IMR-90 (cell line): ENCODE measurements around the gene MYL4. TPM values are rescaled to one million over a fixed set of nuclear protein-coding genes. Genes with fewer than 3 reads are reported as not detected.
A peak's percentile ranks its signal among the peaks of the same experiment; 100 is the strongest.

ENCODE experiments used
- ATAC-seq: fragments of 200-7000 bp; cut with Tn5 transposase; 2 replicates; pipeline ENCODE4 v1.9.1; 2020; ENCODE audit warnings: low read depth, mild to moderate bottlenecking, moderate library complexity
- BruUV-seq: library from RNA; stranded (reverse); fragments of 400-500 nt; replicated peaks from 2 replicates; lab custom pipeline; 2021; lab: Mats Ljungman, UMichigan
- CTCF ChIA-PET: fragments of 300-600 bp; formaldehyde crosslinking; extraction: SDS; loops from one replicate; lab custom pipeline; 2021; ENCODE audit warnings: antibody characterized with exemption; lab: Yijun Ruan, JAX
- POLR2A ChIA-PET: fragments of 300-600 bp; sonication (Branson Sonifier 250); formaldehyde crosslinking; loops from one replicate; lab custom pipeline; 2022; ENCODE audit warnings: antibody characterized with exemption; ENCODE audit not compliant: unreplicated experiment; lab: Charles Lee
- DNase-seq: peaks from one replicate; pipeline ENCODE4 v3.0.0; 2013
- H2AFZ ChIP-seq: replicated peaks from 2 replicates; pipeline ENCODE3; 2013; ENCODE audit warnings: low read length, mild to moderate bottlenecking; ENCODE audit not compliant: poor library complexity
- H2AK5ac ChIP-seq: 2 replicates; pipeline ENCODE4 v1.6.1; 2013; ENCODE audit warnings: low read depth, low read length, inconsistent platforms
- H2AK9ac ChIP-seq: replicated peaks from 2 replicates; pipeline ENCODE3; 2013; ENCODE audit warnings: mild to moderate bottlenecking, low read depth, low read length, moderate library complexity; ENCODE audit not compliant: poor library complexity
- H2BK120ac ChIP-seq: 2 replicates; pipeline ENCODE4 v1.6.1; 2013; ENCODE audit warnings: low read depth, low read length, inconsistent platforms
- H2BK15ac ChIP-seq: 3 replicates; pipeline ENCODE4 v1.6.1; 2013; ENCODE audit warnings: low read depth, low read length, inconsistent platforms
- H2BK20ac ChIP-seq: 2 replicates; pipeline ENCODE4 v1.6.1; 2013; ENCODE audit warnings: low read depth, mild to moderate bottlenecking, inconsistent platforms, low read length, moderate library complexity
- H2BK5ac ChIP-seq: 2 replicates; pipeline ENCODE4 v1.6.1; 2013; ENCODE audit warnings: mild to moderate bottlenecking, low read depth, low read length, inconsistent platforms; ENCODE audit not compliant: poor library complexity, severe bottlenecking
- H3K14ac ChIP-seq: replicated peaks from 2 replicates; pipeline ENCODE4 v1.6.1; 2013; ENCODE audit warnings: low read depth, low read length, inconsistent platforms
- H3K18ac ChIP-seq: 2 replicates; pipeline ENCODE4 v1.6.1; 2013; ENCODE audit warnings: low read depth, low read length, control low read depth
- H3K23ac ChIP-seq: 2 replicates; pipeline ENCODE4 v1.6.1; 2013; ENCODE audit warnings: low read depth, low read length, inconsistent platforms
- H3K27ac ChIP-seq: 2 replicates; pipeline ENCODE4 v1.5.1; 2013; ENCODE audit warnings: mild to moderate bottlenecking, control low read depth, low read length; ENCODE audit not compliant: insufficient read depth
- H3K27me3 ChIP-seq: 2 replicates; pipeline ENCODE4 v1.6.1; 2013; ENCODE audit warnings: low read length; ENCODE audit not compliant: control insufficient read depth, insufficient read depth
- H3K36me3 ChIP-seq: 2 replicates; pipeline ENCODE4 v1.6.1; 2013; ENCODE audit warnings: low read length, mixed read lengths; ENCODE audit not compliant: control insufficient read depth, insufficient read depth
- H3K4ac ChIP-seq: 2 replicates; pipeline ENCODE4 v1.6.1; 2013; ENCODE audit warnings: low read depth, low read length, inconsistent platforms
- H3K4me1 ChIP-seq: 2 replicates; pipeline ENCODE4 v1.6.1; 2013; ENCODE audit warnings: low read length, mixed read lengths; ENCODE audit not compliant: control insufficient read depth, insufficient read depth
- H3K4me2 ChIP-seq: 2 replicates; pipeline ENCODE4 v1.6.1; 2013; ENCODE audit warnings: low read depth, mild to moderate bottlenecking, control low read depth, low read length, moderate library complexity
- H3K4me3 ChIP-seq: 2 replicates; pipeline ENCODE4 v1.5.1; 2013; ENCODE audit warnings: low read depth, mild to moderate bottlenecking, control low read depth, low read length, moderate library complexity; ENCODE audit not compliant: insufficient read depth
- H3K56ac ChIP-seq: 2 replicates; pipeline ENCODE4 v1.6.1; 2013; ENCODE audit warnings: low read length, inconsistent platforms; ENCODE audit not compliant: insufficient read depth; ENCODE audit errors: extremely low read depth
- H3K79me1 ChIP-seq, 2 experiments: 2 replicates each; pipeline ENCODE4 v1.6.1; 2013; ENCODE audit warnings: low read length in 2 of 2, inconsistent platforms in 1 of 2, low read depth in 1 of 2
- H3K9ac ChIP-seq: 2 replicates; pipeline ENCODE4 v1.6.1; 2013; ENCODE audit warnings: low read depth, low read length, control low read depth
- H3K9me1 ChIP-seq: 2 replicates; pipeline ENCODE4 v1.6.1; 2013; ENCODE audit warnings: low read length, inconsistent platforms; ENCODE audit not compliant: insufficient read depth
- H3K9me3 ChIP-seq: 2 replicates; pipeline ENCODE4 v1.6.1; 2013; ENCODE audit warnings: low read length; ENCODE audit not compliant: control insufficient read depth, insufficient read depth
- H4K20me1 ChIP-seq: 2 replicates; pipeline ENCODE4 v1.6.1; 2013; ENCODE audit warnings: low read length, inconsistent platforms; ENCODE audit not compliant: insufficient read depth
- H4K5ac ChIP-seq: 2 replicates; pipeline ENCODE4 v1.6.1; 2013; ENCODE audit warnings: mild to moderate bottlenecking, low read depth, low read length, control low read depth
- H4K8ac ChIP-seq, 2 experiments: 2 replicates each; pipeline ENCODE4 v1.6.1; 2013; ENCODE audit warnings: low read depth in 2 of 2, low read length in 2 of 2, control low read depth in 1 of 2, inconsistent platforms in 1 of 2
- H4K91ac ChIP-seq: 2 replicates; pipeline ENCODE4 v1.6.1; 2013; ENCODE audit warnings: low read depth, low read length, inconsistent platforms; ENCODE audit not compliant: insufficient read depth
- BHLHE40 ChIP-seq: fragments of 150-350 bp; IDR thresholded peaks from 2 replicates; pipeline ENCODE4 v1.6.1; 2016; ENCODE audit warnings: mild to moderate bottlenecking, low read depth, low read length
- CEBPB ChIP-seq: IDR thresholded peaks from 2 replicates; pipeline ENCODE4 v1.6.1; 2012; ENCODE audit warnings: low read depth, low read length, improper control_type of control experiment
- CTCF ChIP-seq: conservative IDR thresholded peaks from 2 replicates; pipeline ENCODE4 v1.5.1; 2012; ENCODE audit warnings: mild to moderate bottlenecking, low read depth, low read length, improper control_type of control experiment
- ELK1 ChIP-seq: fragments of 150-350 bp; IDR thresholded peaks from 2 replicates; pipeline ENCODE4 v1.6.1; 2016; ENCODE audit warnings: low read depth, mild to moderate bottlenecking, low read length, moderate library complexity, borderline replicate concordance
- FOS ChIP-seq: fragments of 150-350 bp; IDR thresholded peaks from 2 replicates; pipeline ENCODE4 v1.6.1; 2016; ENCODE audit warnings: low read depth, low read length
- MAFK ChIP-seq: IDR thresholded peaks from 2 replicates; pipeline ENCODE4 v1.6.1; 2012; ENCODE audit warnings: low read depth, low read length, improper control_type of control experiment
- MAZ ChIP-seq: IDR thresholded peaks from 2 replicates; pipeline ENCODE4 v1.6.1; 2012; ENCODE audit warnings: low read depth, mild to moderate bottlenecking, low read length, improper control_type of control experiment, moderate library complexity, borderline replicate concordance
- NFE2L2 ChIP-seq: fragments of 150-350 bp; IDR thresholded peaks from 2 replicates; pipeline ENCODE4 v1.6.1; 2016; ENCODE audit warnings: low read depth, mild to moderate bottlenecking, low read length
- RAD21 ChIP-seq: IDR thresholded peaks from 2 replicates; pipeline ENCODE4 v1.6.1; 2012; ENCODE audit warnings: low read length, improper control_type of control experiment
- RCOR1 ChIP-seq: IDR thresholded peaks from 2 replicates; pipeline ENCODE4 v1.6.1; 2012; ENCODE audit warnings: mild to moderate bottlenecking, low read length, improper control_type of control experiment; ENCODE audit not compliant: insufficient replicate concordance
- RFX5 ChIP-seq: IDR thresholded peaks from 2 replicates; pipeline ENCODE4 v1.8.0; 2012; ENCODE audit warnings: low read depth, mild to moderate bottlenecking, low read length, moderate library complexity
- SMC3 ChIP-seq: fragments of 150-350 bp; IDR thresholded peaks from 2 replicates; pipeline ENCODE4 v1.6.1; 2016; ENCODE audit warnings: low read depth, mild to moderate bottlenecking, antibody characterized with exemption, low read length, moderate library complexity
- USF2 ChIP-seq: fragments of 150-350 bp; IDR thresholded peaks from 2 replicates; pipeline ENCODE4 v1.6.1; 2017; ENCODE audit warnings: mild to moderate bottlenecking, antibody characterized with exemption, low read length, low read depth
- WGBS, 2 experiments: methylation state at CpG; one replicate each; pipeline versions ENCODE4 v1.1.5 to v1.1.7; 2013; ENCODE audit warnings: missing lambda C conversion rate in 2 of 2; ENCODE audit not compliant: insufficient read length in 1 of 2; ENCODE audit errors: extremely low coverage in 2 of 2; 5-methylcytosine and 5-hydroxymethylcytosine counted together
- dilution Hi-C: fragments of 300-500 bp; cut with HindIII; formaldehyde crosslinking; loops from one replicate; pipeline ENCODE4 v1.14.3; 2018; ENCODE audit warnings: low sequenced_read_pairs; ENCODE audit not compliant: unreplicated experiment
- in situ Hi-C: fragments of 300-500 bp; cut with MboI; formaldehyde crosslinking; loops from 3 replicates; pipeline ENCODE4 v1.14.3; 2019; ENCODE audit warnings: low sequenced_read_pairs, inconsistent platforms, mixed read lengths
- intact Hi-C: fragments of 100-400 bp; cut with micrococcal nuclease; formaldehyde crosslinking; loops from 2 replicates; pipeline ENCODE4 v1.10.0; 2022
- polyA plus RNA-seq, 3 experiments: library from polyadenylated mRNA; depleted of rRNA; stranded (reverse); fragments of >200 nt; gene quantifications; 2 replicates each; pipeline ENCODE4 v1.2.3, GENCODE V29; 2012; ENCODE audit warnings: low replicate concordance in 1 of 3
- total RNA-seq: library from RNA; depleted of rRNA; stranded (reverse); fragments of >200 nt; gene quantifications from 2 replicates; pipeline ENCODE4 v1.2.3, GENCODE V29; 2012

MYL4 gene
- total and polyA plus RNA-seq, 2 of the 4 experiments (the other 2 are of a cell fraction), result not detected

GRCh38 chr17:47238321-47239010 is 29.3 kb downstream of the MYL4 start:
- Histone ChIP-seq H3K4me3 (no peak overlapping the region), H3K14ac (no peak overlapping the region), H3K56ac (no peak overlapping the region), H3K4me1 (peaks cover 9% of the 10 kb centered on the region), H3K27me3 (no peaks in the 10 kb centered on the region), H3K27ac (no peak overlapping the region; the same call in 1 of the 2 replicates), H2AK9ac (no peak overlapping the region), H4K8ac (peak overlapping the region in 1 of 2 experiments; percentile 89; a peak in 1 of 4 replicates), H3K9me1 (peaks cover 13% of the 10 kb centered on the region), H4K91ac (peak overlapping the region; percentile 39; the same call in 1 of the 2 replicates), H4K20me1 (no peaks in the 10 kb centered on the region), H3K9me3 (no peaks in the 10 kb centered on the region; the same call in 1 of the 2 replicates), H3K9ac (no peak overlapping the region), H3K23ac (no peak overlapping the region), H2AFZ (no peak overlapping the region), H3K18ac (no peak overlapping the region; the same call in 1 of the 2 replicates), H2BK20ac (no peak overlapping the region), H3K79me1 (no peaks in the 10 kb centered on the region), H2BK15ac (peak overlapping the region; percentile 96; the same call in 2 of the 3 replicates), H3K36me3 (no peaks in the 10 kb centered on the region), H3K4me2 (no peak overlapping the region), H2BK5ac (peak overlapping the region; percentile 31), H3K4ac (peak overlapping the region; percentile 97), H2AK5ac (peak overlapping the region; percentile 36; the same call in 1 of the 2 replicates), H4K5ac (no peak overlapping the region), H2BK120ac (peak overlapping the region; percentile 3)
- no peak for ATAC-seq
- 89% methylated on average over 5 of the region's 29 CpGs; no CpG with 5 or more reads in 1 of the 2 experiments for WGBS, 2 experiments
- POLR2A ChIA-PET, result no interaction called here
- CTCF ChIA-PET, result no interaction called here
- TF ChIP-seq NFE2L2, result no peak
- no peak for TF ChIP-seq ELK1
- TF ChIP-seq USF2, result no peak
- TF ChIP-seq SMC3, result no peak
- no peak for TF ChIP-seq FOS
- TF ChIP-seq CTCF, result no peak
- no peak for TF ChIP-seq MAZ
- TF ChIP-seq RFX5, result no peak
- no peak for TF ChIP-seq RCOR1
- no peak for TF ChIP-seq RAD21
- no peak for TF ChIP-seq BHLHE40
- no peak for TF ChIP-seq MAFK
- no peak for TF ChIP-seq CEBPB
- dilution Hi-C loops (no loop called here), intact Hi-C loops (no loop called here), in situ Hi-C loops (no loop called here)
- no TSS peak for BruUV-seq
- DNase-seq, result no peak
